Lung (tissue), 12 donors: ENCODE results near the gene DNER. TPM values are rescaled to one million over a fixed set of nuclear protein-coding genes. Genes with fewer than 3 reads are reported as not detected.

Source experiments
- ATAC-seq: fragments of 200-7000 bp; cut with Tn5 transposase; one replicate; pipeline ENCODE4 v1.9.1; 2020; ENCODE audit warnings: moderate number of reproducible peaks; ENCODE audit not compliant: insufficient read depth, low FRiP score
- DNase-seq, 3 donors: peaks; one replicate each; pipeline ENCODE4 v3.0.0-alpha.2; 2013 to 2017
- H3K27ac ChIP-seq, 2 donors: one replicate each; pipeline ENCODE4 v1.5.1; 2013; ENCODE audit warnings: mild to moderate bottlenecking in 2 of 2, moderate library complexity in 2 of 2, control low read depth in 1 of 2, inconsistent platforms in 1 of 2, low read depth in 1 of 2, low read length in 1 of 2
- H3K27me3 ChIP-seq, 3 donors: one replicate each; pipeline ENCODE4 v1.5.1; 2013; ENCODE audit warnings: low read length in 2 of 3; ENCODE audit not compliant: control insufficient read depth in 3 of 3, insufficient read depth in 3 of 3
- H3K36me3 ChIP-seq, 4 donors: one replicate each; pipeline ENCODE4 v1.5.1; 2013; ENCODE audit warnings: low read length in 4 of 4, mild to moderate bottlenecking in 1 of 4, moderate library complexity in 1 of 4; ENCODE audit not compliant: control insufficient read depth in 4 of 4, insufficient read depth in 4 of 4
- H3K4me1 ChIP-seq, 5 donors: one replicate each; pipeline ENCODE4 v1.5.1; 2013; ENCODE audit warnings: low read length in 5 of 5, mild to moderate bottlenecking in 2 of 5, moderate library complexity in 1 of 5; ENCODE audit not compliant: control insufficient read depth in 5 of 5, insufficient read depth in 5 of 5
- H3K4me3 ChIP-seq: one replicate; pipeline ENCODE4 v1.5.1; 2013; ENCODE audit warnings: mild to moderate bottlenecking, control low read depth, moderate library complexity
- H3K9ac ChIP-seq, 2 donors: one replicate each; pipeline ENCODE4 v1.5.1; 2013; ENCODE audit warnings: low read length in 2 of 2, control low read depth in 1 of 2; ENCODE audit not compliant: insufficient read depth in 1 of 2
- H3K9me3 ChIP-seq, 4 donors: one replicate each; pipeline ENCODE4 v1.5.1; 2013; ENCODE audit warnings: low read length in 3 of 4, mild to moderate bottlenecking in 1 of 4, moderate library complexity in 1 of 4; ENCODE audit not compliant: control insufficient read depth in 4 of 4, insufficient read depth in 3 of 4
- CTCF ChIP-seq: IDR thresholded peaks from 2 replicates; pipeline ENCODE4 v1.5.1; 2012; ENCODE audit warnings: mild to moderate bottlenecking; ENCODE audit errors: control extremely low read depth, extremely low read depth
- WGBS, 2 donors: extraction: QIAGEN DNeasy Blood & Tissue Kit; methylation state at CpG; one replicate each; pipeline ENCODE4 v1.1.7; 2013; 5-methylcytosine and 5-hydroxymethylcytosine counted together
- polyA plus RNA-seq, 2 donors: library from polyadenylated mRNA; stranded (reverse); fragments of 200-250 nt; gene quantifications; one replicate each; pipeline ENCODE4 v1.2.1, GENCODE V29; 2013
- total RNA-seq, 2 donors: library from RNA; depleted of rRNA in 1 of 2; stranded (reverse); fragments of >200 nt in 1 of 2; gene quantifications; one replicate each; pipeline ENCODE4 v1.2.1, GENCODE V29; 2014 to 2021
- donor health status: control.
- donor health status: control.
- donor health status: Bipolar disorder and iron deficiency.
- donor health status: healthy.
- donor health status: DM: yes; HTN: yes; CAD: no.

Gene DNER
- total and polyA plus RNA-seq, 4 donors: 0.63 to 5.8 (median 3.3) TPM

DNA sequence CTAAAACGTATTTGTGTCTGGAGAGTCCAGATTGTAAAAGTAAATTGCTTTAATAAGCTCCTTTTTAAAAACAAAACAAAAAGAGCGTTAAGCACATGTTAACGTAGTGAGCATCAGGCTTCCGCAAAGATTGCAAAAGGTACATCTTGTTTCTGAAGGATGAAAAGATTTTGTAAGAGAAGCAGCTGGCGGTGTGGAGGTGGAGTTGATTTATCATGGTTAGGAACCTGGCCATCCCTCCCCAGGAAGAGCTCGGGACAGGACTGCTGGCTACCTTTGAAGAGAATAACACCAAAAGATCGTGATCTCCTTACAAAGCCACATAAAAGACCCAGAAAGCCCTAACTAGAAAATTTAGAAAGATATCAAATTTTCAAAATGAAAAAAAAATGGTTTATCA is 132.2 kb downstream of the DNER start:
- WGBS, 2 donors: 88 to 89% methylated on average over 7 of the region's 7 CpGs
- H3K9ac ChIP-seq: no peak overlapping the region
- H3K27ac ChIP-seq: no peak overlapping the region
- no peaks in the 10 kb centered on the region for H3K27me3 ChIP-seq
- no peaks in the 10 kb centered on the region for H3K36me3 ChIP-seq
- TF ChIP-seq CTCF: no peak
- peaks cover 0 to 8% (median 0%) of the 10 kb centered on the region in 5 donors for H3K4me1 ChIP-seq
- no peaks in the 10 kb centered on the region for H3K9me3 ChIP-seq
- H3K4me3 ChIP-seq: no peak overlapping the region
- ATAC-seq (no peak), DNase-seq (no peak)

DNA sequence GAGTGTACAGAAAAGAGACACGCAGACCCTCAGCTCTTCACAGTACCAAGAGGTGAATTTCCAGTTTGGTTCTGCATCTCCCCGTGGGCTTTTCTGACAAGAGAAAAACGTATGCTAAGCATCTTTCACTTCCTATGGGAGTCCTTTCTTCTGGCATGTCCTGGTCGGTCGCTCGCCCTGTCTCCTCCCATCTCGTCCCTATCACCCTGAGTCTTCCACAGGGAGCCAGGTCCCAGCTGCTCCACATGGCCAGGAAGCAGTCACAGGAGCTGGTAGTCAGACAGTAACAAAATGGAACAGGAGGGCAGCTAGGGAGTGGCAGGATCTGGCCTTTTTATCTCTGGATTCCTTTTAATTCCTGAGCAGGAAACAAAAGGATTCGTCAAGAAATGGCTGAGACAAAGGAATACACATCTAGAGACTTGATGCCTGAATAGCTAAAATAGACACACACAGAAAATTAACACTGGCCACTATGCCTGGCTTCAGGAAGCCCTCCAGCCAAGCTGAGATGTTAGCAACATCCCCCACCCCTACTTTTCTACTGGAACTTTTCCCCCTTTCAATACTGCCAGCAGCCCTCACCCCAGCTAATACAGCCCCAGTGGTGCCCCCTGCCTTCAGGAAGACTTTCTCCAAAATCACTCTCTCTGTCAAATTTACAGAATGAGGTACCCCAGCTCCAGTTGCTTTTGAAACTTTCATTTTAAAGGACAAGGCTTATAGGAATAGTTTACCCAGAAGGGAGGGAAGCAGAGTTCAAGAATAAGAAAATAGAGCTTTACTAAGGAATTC is 136.1 kb downstream of the DNER start:
- no peak for TF ChIP-seq CTCF
- H3K27me3 ChIP-seq: peaks cover 0 to 3% (median 0%) of the 10 kb centered on the region in 3 donors
- H3K27ac ChIP-seq: no peak overlapping the region
- no peaks in the 10 kb centered on the region for H3K9me3 ChIP-seq
- no peaks in the 10 kb centered on the region for H3K4me1 ChIP-seq
- DNase-seq: no peak
- no peak overlapping the region for H3K9ac ChIP-seq
- no peaks in the 10 kb centered on the region for H3K36me3 ChIP-seq
- 56 to 62% methylated on average over 8 of the region's 8 CpGs for WGBS, 2 donors
- H3K4me3 ChIP-seq: no peak overlapping the region
- ATAC-seq: no peak

DNA sequence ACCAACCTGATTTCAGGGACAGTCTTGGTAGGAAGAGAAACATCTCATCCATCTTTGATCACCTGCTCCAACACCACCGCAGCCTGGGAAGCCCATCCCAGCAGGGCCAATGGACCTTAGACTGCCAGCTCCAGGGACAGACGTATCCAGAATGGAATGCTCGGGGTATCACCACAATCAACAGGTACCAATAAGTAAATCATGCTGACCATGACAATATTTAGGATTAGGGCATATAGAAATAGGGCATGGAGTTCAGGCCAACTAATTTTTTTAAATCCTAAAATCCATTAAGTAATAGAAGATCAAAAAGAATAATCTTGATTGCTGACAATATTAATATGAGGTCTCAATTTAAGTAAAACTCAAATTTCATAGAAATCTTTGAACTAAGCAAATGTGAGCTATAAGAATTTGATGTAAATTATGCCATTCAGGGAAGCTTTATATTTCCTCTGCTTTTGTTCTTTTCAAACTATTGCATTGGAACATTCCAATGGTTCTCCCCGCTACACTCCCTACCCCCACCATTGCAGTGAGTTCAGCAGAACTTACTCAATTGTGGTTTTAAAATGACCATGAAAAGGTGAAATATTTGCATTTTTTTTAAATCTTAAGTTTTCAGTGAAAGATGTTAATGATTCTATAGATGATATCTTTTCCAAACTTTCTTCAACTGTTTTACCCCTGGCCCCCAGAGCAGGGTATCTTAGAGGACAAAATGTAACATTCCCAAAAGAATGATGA is 138.6 kb downstream of the DNER start:
- H3K9ac ChIP-seq: no peak overlapping the region
- TF ChIP-seq CTCF: no peak
- 88 to 91% methylated on average over 4 of the region's 4 CpGs for WGBS, 2 donors
- no peaks in the 10 kb centered on the region for H3K4me1 ChIP-seq
- DNase-seq: no peak
- H3K27ac ChIP-seq: no peak overlapping the region
- no peaks in the 10 kb centered on the region for H3K36me3 ChIP-seq
- no peak overlapping the region for H3K4me3 ChIP-seq
- H3K9me3 ChIP-seq: no peaks in the 10 kb centered on the region
- ATAC-seq: no peak
- H3K27me3 ChIP-seq: peaks cover 0 to 3% (median 0%) of the 10 kb centered on the region in 3 donors
